Activated CD4-positive, alpha-beta T cell treated with anti-CD3 and anti-CD28 coated beads for 48 hours (primary cell): ENCODE measurements around the gene ERRFI1.
A peak's percentile ranks its signal among the peaks of the same experiment; 100 is the strongest.

Experiments
- DNase-seq: peaks from one replicate; pipeline ENCODE4 v3.0.0-alpha.2; 2020

The ERRFI1 gene

GRCh38 chr1:8002329-8002910 is 23.7 kb downstream of the ERRFI1 start:
- no peak for DNase-seq

- DNase-seq: no peak
These were observed 30.7 kb downstream of the ERRFI1 start for GRCh38 chr1:7995437-7995836.

- DNase-seq: no peak
These were observed 31.3 kb downstream of the ERRFI1 start for GRCh38 chr1:7994827-7995226.

- DNase-seq: no peak
These were observed 32.3 kb downstream of the ERRFI1 start for GRCh38 chr1:7993593-7994479.

GRCh38 chr1:7992885-7993284 is 33.2 kb downstream of the ERRFI1 start:
- DNase-seq: no peak

GRCh38 chr1:7991504-7992440 is 34.3 kb downstream of the ERRFI1 start:
- no peak for DNase-seq

- no peak for DNase-seq
These were observed 36.2 kb downstream of the ERRFI1 start for GRCh38 chr1:7989762-7990428.

- no peak for DNase-seq
These were observed 37.5 kb downstream of the ERRFI1 start for GRCh38 chr1:7988576-7988975.

- DNase-seq: no peak
These were observed 38.6 kb downstream of the ERRFI1 start for GRCh38 chr1:7987528-7987927.

- DNase-seq: no peak
These were observed 40.1 kb downstream of the ERRFI1 start for GRCh38 chr1:7985851-7986612.

- DNase-seq: no peak
These were observed 41.3 kb downstream of the ERRFI1 start for GRCh38 chr1:7984811-7985210.

- DNase-seq: no peak
These were observed 42.9 kb downstream of the ERRFI1 start for GRCh38 chr1:7983086-7983778.

- DNase-seq: no peak
These were observed 45.1 kb downstream of the ERRFI1 start for GRCh38 chr1:7980984-7981383.

GRCh38 chr1:7975212-7975865 is 50.8 kb downstream of the ERRFI1 start:
- DNase-seq: peak; percentile 54

GRCh38 chr1:7973086-7973485 is 53.0 kb downstream of the ERRFI1 start:
- DNase-seq: no peak

- no peak for DNase-seq
These were observed 53.8 kb downstream of the ERRFI1 start for GRCh38 chr1:7972285-7972684.

GRCh38 chr1:7971024-7971423 is 55.1 kb downstream of the ERRFI1 start:
- no peak for DNase-seq

GRCh38 chr1:7970246-7970645 is 55.9 kb downstream of the ERRFI1 start:
- DNase-seq: no peak

GRCh38 chr1:7967651-7968050 is 58.5 kb downstream of the ERRFI1 start:
- DNase-seq: no peak

- DNase-seq: no peak
These were observed 58.9 kb downstream of the ERRFI1 start for GRCh38 chr1:7967196-7967595.

- DNase-seq: no peak
These were observed 61.6 kb downstream of the ERRFI1 start for GRCh38 chr1:7964476-7964875.
